ENCODE data around the gene NLGN2.

DNA sequence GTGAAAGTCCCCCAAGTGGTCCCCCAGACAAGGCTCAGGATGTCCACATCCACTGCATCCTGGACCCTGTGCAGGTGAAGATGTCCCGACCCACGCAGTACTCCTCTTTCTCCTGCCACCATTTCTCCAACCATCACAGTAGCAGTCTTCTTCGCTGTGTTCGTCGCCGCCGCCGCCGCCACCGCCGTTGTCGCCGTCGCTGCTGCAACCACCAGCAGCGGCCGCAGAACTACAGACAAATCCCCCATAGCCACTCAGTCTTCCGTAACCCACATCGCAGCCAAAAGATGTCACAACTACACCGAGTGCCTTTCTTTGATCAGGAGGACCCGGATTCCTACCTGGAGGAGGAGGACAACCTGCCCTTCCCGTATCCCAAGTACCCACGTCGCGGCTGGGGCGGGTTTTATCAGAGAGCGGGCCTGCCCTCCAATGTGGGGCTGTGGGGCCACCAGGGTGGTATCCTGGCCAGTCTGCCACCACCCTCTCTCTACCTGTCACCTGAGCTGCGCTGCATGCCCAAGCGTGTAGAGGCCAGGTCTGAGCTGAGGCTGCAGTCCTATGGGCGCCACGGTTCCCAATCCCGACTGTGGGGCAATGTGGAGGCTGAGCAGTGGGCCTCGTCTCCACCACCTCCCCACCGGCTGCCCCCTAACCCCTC lies 18.7 kb downstream of the NLGN2 start:
- TF ChIP-seq, protein P1, sequence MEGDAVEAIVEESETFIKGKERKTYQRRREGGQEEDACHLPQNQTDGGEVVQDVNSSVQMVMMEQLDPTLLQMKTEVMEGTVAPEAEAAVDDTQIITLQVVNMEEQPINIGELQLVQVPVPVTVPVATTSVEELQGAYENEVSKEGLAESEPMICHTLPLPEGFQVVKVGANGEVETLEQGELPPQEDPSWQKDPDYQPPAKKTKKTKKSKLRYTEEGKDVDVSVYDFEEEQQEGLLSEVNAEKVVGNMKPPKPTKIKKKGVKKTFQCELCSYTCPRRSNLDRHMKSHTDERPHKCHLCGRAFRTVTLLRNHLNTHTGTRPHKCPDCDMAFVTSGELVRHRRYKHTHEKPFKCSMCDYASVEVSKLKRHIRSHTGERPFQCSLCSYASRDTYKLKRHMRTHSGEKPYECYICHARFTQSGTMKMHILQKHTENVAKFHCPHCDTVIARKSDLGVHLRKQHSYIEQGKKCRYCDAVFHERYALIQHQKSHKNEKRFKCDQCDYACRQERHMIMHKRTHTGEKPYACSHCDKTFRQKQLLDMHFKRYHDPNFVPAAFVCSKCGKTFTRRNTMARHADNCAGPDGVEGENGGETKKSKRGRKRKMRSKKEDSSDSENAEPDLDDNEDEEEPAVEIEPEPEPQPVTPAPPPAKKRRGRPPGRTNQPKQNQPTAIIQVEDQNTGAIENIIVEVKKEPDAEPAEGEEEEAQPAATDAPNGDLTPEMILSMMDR (IDR thresholded peaks at IDR 0.05): no peak
- TF ChIP-seq POLR2A (IDR thresholded peaks at IDR 0.05): no peak
